Measurements from ENCODE around the gene AP5Z1. TPM values are rescaled to one million over a fixed set of nuclear protein-coding genes. Genes with fewer than 3 reads are reported as not detected.

The AP5Z1 gene
- total RNA-seq, 1 donor from 2014 or later = 41.5 TPM

DNA sequence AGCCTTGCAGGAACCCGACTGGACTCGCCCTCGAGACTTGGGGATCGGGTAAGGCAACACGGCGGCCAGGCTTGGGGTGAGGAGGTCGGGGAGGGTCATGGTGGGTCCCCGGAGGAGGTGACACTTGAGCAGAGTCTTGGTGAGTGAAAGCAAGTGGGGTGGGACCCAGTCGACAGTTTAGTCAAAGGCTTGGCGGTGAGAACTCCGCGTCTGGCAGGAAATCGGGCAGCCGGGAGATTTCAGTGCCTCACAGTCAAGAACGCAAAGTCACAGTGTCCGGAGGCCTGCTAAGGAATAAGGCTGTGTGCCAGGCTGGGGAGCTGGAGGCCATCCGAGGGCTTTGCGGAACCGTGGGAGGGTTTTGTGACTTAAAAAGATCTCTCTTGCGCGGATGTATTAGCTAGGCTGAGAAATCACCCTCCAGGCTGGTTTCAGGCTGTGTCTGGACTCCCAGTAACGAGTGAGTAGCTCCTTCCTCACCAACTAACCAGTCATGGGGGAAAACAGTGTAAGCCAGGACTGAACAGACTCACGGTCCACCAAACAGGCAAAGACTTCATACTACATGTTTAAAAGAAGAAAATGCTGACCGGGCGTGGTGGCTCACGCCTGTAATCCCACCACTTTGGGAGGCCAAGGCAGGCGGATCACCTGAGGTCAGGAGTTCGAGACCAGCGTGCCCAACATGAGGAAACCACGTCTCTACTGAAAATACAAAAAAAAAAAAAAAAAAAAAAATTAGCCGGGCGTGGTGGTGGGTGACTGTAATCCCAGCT is 613 bp downstream of the AP5Z1 start:
- Mint-ChIP-seq H3K27me3 (ENCODE audit: low read depth) (no peaks in the 10 kb centered on the region), H3K36me3 (ENCODE audit: low read depth) (peaks cover 27% of the 10 kb centered on the region), H3K4me3 (ENCODE audit: low read depth) (peak overlapping the region; percentile 95), H3K9me3 (no peaks in the 10 kb centered on the region), H3K4me1 (ENCODE audit: low read depth) (peaks cover 31% of the 10 kb centered on the region), H3K27ac (peak overlapping the region; percentile 96)
- DNase-seq (ENCODE audit: low spot score) = peak; percentile 53
- intact Hi-C loops (cut with micrococcal nuclease) = loop anchor here (1.0 kb wide), 3 partner anchors 30 to 197 kb away; no protein-coding TSS in a partner anchor

DNA sequence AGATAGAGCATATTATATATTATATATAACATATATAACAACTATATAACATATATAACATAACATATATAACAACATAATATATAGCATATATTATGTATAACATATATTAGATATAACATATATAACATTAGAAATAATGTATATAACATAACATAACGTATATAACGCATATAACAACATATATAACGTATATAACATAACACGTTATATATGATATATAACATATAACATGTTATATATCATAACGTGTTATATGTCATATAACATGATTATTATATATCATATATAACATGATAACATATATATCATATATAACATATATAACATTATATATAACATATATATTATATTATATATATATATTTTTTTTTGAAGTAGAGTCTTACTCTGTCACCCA is 3.7 kb downstream of the AP5Z1 start:
- Mint-ChIP-seq H3K4me1 (ENCODE audit: low read depth) (peaks cover 29% of the 10 kb centered on the region), H3K27ac (no peak overlapping the region), H3K9me3 (no peaks in the 10 kb centered on the region), H3K36me3 (ENCODE audit: low read depth) (peaks cover 38% of the 10 kb centered on the region), H3K27me3 (ENCODE audit: low read depth) (no peaks in the 10 kb centered on the region), H3K4me3 (ENCODE audit: low read depth) (no peak overlapping the region)
- intact Hi-C loops (cut with micrococcal nuclease) = no loop called here
- DNase-seq (ENCODE audit: low spot score) = no peak

DNA sequence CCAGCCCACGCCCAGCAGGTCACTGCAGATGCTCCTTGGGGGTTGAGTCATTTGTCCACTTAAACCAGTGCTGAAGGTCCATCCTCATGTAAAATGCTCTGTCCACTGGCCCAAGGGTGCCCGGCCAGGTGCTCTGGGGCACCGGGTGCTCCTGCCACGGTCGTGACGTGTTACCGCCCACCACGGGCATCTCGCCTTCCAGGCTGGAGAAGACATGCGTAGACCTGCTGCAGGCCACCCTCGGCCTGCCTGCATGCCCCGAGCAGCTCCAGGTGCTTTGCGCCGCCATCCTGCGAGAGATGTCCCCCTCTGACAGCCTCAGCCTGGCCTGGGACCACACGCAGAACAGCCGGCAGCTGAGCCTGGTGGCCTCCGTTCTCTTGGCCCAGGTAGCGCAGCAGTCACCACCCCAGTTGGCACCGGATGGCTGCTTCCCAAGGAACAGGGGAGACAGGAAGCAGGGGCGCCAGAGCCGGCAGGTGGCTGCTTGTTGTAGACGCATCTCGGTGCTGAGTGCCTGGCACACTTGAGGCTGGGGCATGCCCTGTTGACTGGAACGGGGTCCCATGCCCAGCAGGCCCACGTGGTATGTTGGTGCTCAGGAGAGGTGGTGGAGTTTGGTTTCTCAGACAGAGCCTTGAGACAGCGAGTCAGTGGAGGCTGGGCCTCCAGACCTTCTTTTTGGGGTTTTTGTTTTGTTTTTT is 6.1 kb downstream of the AP5Z1 start:
- peaks cover 16% of the 10 kb centered on the region for H3K4me1 Mint-ChIP-seq (ENCODE audit: low read depth)
- no peaks in the 10 kb centered on the region for H3K9me3 Mint-ChIP-seq
- H3K27me3 Mint-ChIP-seq (ENCODE audit: low read depth) = no peaks in the 10 kb centered on the region
- no peak for DNase-seq (ENCODE audit: low spot score)
- H3K4me3 Mint-ChIP-seq (ENCODE audit: low read depth) = no peak overlapping the region
- intact Hi-C loops (cut with micrococcal nuclease) = no loop called here
- H3K27ac Mint-ChIP-seq = no peak overlapping the region
- H3K36me3 Mint-ChIP-seq (ENCODE audit: low read depth) = peaks cover 33% of the 10 kb centered on the region

DNA sequence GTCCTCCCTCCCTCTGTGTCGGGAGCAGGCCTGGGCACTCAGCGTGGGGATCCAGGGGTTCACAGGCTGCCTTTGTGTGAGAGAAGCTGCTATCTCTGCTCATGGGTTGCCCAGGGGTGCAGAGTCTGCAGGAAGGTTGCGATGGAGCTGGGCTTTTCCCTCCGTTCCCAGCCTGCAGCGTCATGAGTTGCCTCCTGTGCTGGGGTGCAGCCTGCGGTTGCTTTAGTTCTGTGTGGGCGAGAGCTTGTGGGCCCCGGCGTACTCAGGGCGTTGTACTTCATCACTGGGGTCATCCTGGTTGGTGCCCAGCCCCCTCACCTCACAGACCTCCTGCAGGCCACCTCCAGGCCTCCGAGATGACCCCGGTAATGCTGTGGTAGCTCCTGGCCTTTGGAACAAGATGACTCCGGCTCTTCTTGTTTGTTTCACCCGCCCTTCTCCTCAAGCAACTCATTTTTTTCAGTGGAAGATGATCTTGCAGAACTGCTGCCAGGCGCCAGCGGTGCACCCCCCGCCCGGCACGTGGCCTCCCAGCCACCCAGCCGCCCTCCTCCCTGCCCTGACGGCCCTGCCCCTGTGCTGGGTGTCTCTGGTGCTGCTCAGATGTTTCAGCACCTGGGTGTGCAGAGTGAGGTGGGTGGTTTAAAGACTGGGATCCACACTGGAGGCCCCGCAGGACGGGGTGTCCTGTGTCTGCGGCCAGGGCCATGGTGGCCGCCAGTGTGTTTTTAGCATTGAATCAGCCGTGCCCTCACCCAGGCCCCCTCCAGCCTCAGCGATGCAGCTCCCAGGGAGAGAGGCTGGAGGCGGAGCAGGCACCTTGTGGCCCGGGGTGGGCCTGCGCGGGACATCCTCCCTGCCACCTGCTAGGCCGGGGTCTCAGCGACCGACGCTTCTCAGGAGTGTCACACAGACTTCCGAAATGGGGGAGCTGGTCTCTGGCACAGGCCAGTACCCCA is 7.2 kb downstream of the AP5Z1 start:
- no peak for DNase-seq (ENCODE audit: low spot score)
- H3K9me3 Mint-ChIP-seq = no peaks in the 10 kb centered on the region
- no peaks in the 10 kb centered on the region for H3K27me3 Mint-ChIP-seq (ENCODE audit: low read depth)
- H3K36me3 Mint-ChIP-seq (ENCODE audit: low read depth) = peaks cover 30% of the 10 kb centered on the region
- H3K27ac Mint-ChIP-seq = no peak overlapping the region
- H3K4me1 Mint-ChIP-seq (ENCODE audit: low read depth) = peaks cover 9% of the 10 kb centered on the region
- intact Hi-C loops (cut with micrococcal nuclease) = no loop called here
- H3K4me3 Mint-ChIP-seq (ENCODE audit: low read depth) = no peak overlapping the region

DNA sequence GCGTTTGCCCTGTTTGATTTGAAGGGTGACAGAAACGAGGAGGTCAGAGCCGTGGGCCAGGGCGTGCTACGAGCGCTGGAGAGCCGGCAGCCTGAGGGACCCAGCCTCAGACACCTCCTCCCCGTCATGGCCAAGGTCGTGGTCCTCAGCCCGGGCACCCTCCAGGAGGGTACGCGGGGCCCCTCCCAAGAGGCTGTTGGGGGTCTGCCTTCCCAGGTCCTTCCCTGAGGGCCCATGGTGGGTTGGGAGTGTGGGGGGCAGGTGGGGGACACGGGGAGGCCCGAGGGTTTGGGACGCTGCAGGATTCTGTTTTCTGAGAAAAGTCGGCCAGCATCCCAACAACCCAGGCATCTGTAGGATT is 7.8 kb downstream of the AP5Z1 start:
- no peak for DNase-seq (ENCODE audit: low spot score)
- H3K36me3 Mint-ChIP-seq (ENCODE audit: low read depth) = peaks cover 27% of the 10 kb centered on the region
- H3K4me1 Mint-ChIP-seq (ENCODE audit: low read depth) = peaks cover 2% of the 10 kb centered on the region
- H3K27me3 Mint-ChIP-seq (ENCODE audit: low read depth) = no peaks in the 10 kb centered on the region
- intact Hi-C loops (cut with micrococcal nuclease) = no loop called here
- no peak overlapping the region for H3K27ac Mint-ChIP-seq
- no peak overlapping the region for H3K4me3 Mint-ChIP-seq (ENCODE audit: low read depth)
- no peaks in the 10 kb centered on the region for H3K9me3 Mint-ChIP-seq

DNA sequence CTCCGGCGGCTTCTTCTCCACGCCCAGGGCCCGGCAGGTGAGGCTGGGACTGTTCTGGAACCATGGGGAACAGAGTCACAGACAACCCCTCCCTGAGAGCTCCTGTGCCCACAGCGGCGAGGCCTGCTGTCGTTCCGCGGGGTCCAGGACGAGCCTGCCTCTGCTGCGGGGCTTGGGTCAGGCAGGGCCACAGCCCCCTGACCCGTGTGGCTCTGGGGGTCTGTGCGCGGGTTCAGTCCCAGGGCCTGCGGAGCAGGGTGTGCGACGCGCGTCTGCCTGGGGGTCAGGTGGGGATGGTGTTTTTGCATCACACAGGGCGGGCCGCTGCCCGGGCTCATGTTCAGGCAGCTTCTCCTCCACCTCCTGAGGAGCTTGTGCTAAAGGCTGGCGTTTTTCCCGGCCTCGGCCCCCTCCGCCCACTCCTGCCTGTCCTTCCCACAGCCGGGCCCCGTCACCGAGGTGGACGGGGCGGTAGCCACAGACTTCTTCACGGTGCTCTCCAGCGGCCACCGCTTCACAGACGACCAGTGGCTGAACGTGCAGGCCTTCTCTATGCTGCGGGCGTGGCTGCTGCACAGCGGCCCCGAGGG is 8.4 kb downstream of the AP5Z1 start:
- H3K36me3 Mint-ChIP-seq (ENCODE audit: low read depth) = peaks cover 25% of the 10 kb centered on the region
- no peaks in the 10 kb centered on the region for H3K27me3 Mint-ChIP-seq (ENCODE audit: low read depth)
- intact Hi-C loops (cut with micrococcal nuclease) = no loop called here
- no peak overlapping the region for H3K27ac Mint-ChIP-seq
- no peaks in the 10 kb centered on the region for H3K9me3 Mint-ChIP-seq
- no peaks in the 10 kb centered on the region for H3K4me1 Mint-ChIP-seq (ENCODE audit: low read depth)
- no peak overlapping the region for H3K4me3 Mint-ChIP-seq (ENCODE audit: low read depth)
- DNase-seq (ENCODE audit: low spot score) = no peak

DNA sequence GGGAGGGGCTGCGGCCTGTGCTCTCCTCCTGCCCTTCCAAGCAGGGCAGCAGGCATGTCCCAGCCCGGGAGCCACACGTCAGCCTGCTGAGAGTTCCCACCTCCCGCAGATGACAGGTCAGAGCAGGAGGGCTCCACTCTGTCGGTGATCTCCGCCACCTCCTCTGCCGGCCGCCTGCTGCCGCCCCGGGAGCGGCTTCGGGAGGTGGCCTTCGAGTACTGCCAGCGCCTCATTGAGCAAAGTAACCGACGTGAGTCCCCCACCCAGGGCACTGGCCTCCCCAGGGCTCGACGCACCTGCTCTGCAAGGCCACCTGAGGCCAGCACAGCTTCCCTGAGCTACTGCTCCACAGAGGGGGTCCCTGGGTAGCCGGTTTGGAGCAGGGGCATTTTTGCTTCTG is 9.4 kb downstream of the AP5Z1 start:
- Mint-ChIP-seq H3K27me3 (ENCODE audit: low read depth) (no peaks in the 10 kb centered on the region), H3K36me3 (ENCODE audit: low read depth) (peaks cover 25% of the 10 kb centered on the region), H3K4me3 (ENCODE audit: low read depth) (no peak overlapping the region), H3K4me1 (ENCODE audit: low read depth) (no peaks in the 10 kb centered on the region), H3K27ac (no peak overlapping the region), H3K9me3 (no peaks in the 10 kb centered on the region)
- intact Hi-C loops (cut with micrococcal nuclease) = no loop called here
- no peak for DNase-seq (ENCODE audit: low spot score)

DNA sequence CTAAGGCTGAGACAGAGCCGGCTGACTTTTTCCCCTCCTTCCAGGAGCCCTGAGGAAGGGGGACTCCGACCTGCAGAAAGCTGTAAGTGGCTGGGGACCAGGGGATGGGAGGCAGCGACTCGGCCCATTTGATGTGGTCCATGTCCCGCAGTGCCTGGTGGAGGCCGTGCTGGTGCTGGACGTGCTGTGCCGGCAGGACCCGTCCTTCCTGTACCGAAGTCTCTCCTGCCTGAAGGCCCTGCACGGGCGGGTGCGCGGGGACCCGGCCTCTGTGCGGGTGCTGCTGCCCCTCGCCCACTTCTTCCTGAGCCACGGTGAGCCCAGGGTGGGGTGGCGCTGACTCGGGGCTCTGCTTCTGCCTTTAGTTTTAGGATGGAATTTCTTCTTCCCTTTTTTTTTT is 9.9 kb downstream of the AP5Z1 start:
- Mint-ChIP-seq H3K4me3 (ENCODE audit: low read depth) (no peak overlapping the region), H3K36me3 (ENCODE audit: low read depth) (peaks cover 29% of the 10 kb centered on the region), H3K27me3 (ENCODE audit: low read depth) (no peaks in the 10 kb centered on the region), H3K27ac (no peak overlapping the region), H3K4me1 (ENCODE audit: low read depth) (no peaks in the 10 kb centered on the region), H3K9me3 (no peaks in the 10 kb centered on the region)
- intact Hi-C loops (cut with micrococcal nuclease) = no loop called here
- no peak for DNase-seq (ENCODE audit: low spot score)

DNA sequence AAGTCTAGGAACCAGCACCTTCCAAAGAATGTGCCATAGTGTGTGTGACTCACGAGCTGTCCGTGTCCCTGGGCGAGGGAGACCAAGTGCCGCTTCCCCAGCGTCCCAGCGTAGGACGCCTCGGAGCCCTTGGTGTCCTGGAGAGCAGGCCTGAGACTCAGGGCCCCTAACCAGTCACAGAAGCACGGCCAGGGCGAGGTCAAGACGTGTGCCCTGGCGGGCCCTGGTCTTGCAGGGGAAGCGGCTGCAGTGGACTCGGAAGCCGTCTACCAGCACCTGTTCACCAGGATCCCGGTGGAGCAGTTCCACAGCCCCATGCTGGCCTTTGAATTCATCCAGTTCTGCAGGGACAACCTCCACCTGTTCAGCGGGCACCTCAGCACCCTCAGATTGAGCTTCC is 10.6 kb downstream of the AP5Z1 start:
- intact Hi-C loops (cut with micrococcal nuclease) = no loop called here
- H3K4me1 Mint-ChIP-seq (ENCODE audit: low read depth) = no peaks in the 10 kb centered on the region
- no peak for DNase-seq (ENCODE audit: low spot score)

DNA sequence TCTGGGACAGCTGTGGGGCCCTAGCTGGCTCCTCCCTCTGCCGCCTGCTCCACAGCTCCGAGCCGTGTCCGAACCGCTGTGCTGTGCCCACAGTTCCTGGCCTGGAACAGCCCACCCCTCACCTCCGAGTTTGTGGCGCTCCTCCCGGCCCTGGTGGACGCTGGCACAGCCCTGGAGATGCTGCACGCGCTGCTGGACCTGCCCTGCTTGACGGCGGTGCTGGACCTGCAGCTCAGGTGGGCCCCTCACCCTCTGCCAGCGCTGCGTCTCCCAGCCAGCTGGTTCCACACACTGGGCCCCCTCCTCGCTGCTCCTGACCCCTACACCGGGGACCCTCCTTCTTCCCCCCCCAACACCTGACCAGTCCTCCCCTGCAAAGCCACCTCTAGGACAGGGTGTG is 12.1 kb downstream of the AP5Z1 start:
- Mint-ChIP-seq H3K27me3 (ENCODE audit: low read depth) (no peaks in the 10 kb centered on the region), H3K27ac (no peak overlapping the region), H3K36me3 (ENCODE audit: low read depth) (peaks cover 18% of the 10 kb centered on the region), H3K9me3 (no peaks in the 10 kb centered on the region), H3K4me3 (ENCODE audit: low read depth) (no peak overlapping the region), H3K4me1 (ENCODE audit: low read depth) (no peaks in the 10 kb centered on the region)
- intact Hi-C loops (cut with micrococcal nuclease) = no loop called here
- no peak for DNase-seq (ENCODE audit: low spot score)

More for the DNA sequence above, 10.6 kb downstream of the AP5Z1 start:
- no peaks in the 10 kb centered on the region for H3K9me3 Mint-ChIP-seq
- H3K36me3 Mint-ChIP-seq (ENCODE audit: low read depth) = peaks cover 23% of the 10 kb centered on the region
- H3K4me3 Mint-ChIP-seq (ENCODE audit: low read depth) = no peak overlapping the region
- no peak overlapping the region for H3K27ac Mint-ChIP-seq
- no peaks in the 10 kb centered on the region for H3K27me3 Mint-ChIP-seq (ENCODE audit: low read depth)

DNA sequence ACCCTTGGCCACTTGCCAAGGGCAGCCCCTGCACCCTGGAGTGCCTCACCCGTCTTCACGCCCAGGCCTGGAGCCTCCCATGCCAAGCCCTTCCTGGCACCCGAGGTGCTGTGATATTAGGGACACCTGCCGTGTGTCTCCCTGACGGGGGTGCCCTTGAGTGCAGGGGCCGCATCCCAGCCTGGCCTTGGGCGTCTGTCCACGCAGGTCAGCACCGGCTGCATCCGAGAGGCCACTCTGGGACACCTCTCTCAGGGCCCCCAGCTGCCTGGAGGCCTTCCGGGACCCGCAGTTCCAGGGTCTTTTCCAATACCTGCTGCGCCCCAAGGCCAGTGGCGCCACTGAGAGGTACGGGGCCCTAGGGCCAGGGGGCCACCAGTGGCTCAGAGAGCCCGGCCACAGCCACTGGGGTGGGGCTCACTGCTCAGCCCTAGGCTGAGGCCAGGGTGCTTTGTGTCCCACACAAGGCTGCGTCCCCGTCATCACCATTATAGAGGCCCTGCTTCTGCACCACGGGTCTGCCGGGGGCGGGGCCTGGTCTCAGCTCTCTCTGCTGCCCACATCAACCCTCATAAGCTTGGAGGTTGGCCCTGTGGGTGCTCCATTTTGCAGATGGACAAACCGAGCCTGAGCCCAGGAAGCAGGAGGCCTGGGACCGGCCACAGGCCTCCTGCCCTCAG is 12.7 kb downstream of the AP5Z1 start:
- Mint-ChIP-seq H3K36me3 (ENCODE audit: low read depth) (peaks cover 18% of the 10 kb centered on the region), H3K9me3 (no peaks in the 10 kb centered on the region), H3K4me3 (ENCODE audit: low read depth) (no peak overlapping the region), H3K27me3 (ENCODE audit: low read depth) (no peaks in the 10 kb centered on the region), H3K27ac (no peak overlapping the region), H3K4me1 (ENCODE audit: low read depth) (no peaks in the 10 kb centered on the region)
- intact Hi-C loops (cut with micrococcal nuclease) = no loop called here
- no peak for DNase-seq (ENCODE audit: low spot score)

DNA sequence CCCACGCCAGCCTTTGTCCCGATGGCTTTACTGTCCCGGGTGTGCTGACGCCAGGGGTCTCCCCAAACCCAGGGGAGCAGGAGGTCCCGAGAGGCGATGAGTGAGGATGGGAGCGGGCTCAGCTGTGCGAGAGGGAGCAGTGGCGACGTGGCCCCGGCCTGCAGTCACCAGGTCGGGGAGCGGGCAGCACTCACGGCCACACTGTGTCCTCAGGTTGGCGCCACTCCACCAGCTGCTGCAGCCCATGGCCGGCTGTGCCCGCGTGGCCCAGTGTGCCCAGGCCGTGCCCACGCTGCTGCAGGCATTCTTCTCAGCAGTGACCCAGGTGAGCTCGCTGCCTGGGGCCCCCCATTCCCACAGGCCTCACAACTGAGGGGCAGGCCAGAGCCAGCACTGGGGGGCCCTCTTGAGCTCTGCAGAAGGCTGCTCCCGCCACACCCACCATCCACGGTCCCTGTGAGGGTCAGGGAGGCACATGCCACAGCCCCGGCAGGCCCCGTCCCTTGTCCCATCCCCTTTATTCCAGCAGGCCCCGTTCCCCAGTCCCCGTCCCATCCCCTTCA is 13.3 kb downstream of the AP5Z1 start:
- H3K36me3 Mint-ChIP-seq (ENCODE audit: low read depth) = peaks cover 18% of the 10 kb centered on the region
- H3K4me1 Mint-ChIP-seq (ENCODE audit: low read depth) = no peaks in the 10 kb centered on the region
- no peaks in the 10 kb centered on the region for H3K9me3 Mint-ChIP-seq
- intact Hi-C loops (cut with micrococcal nuclease) = no loop called here
- H3K27ac Mint-ChIP-seq = no peak overlapping the region
- no peaks in the 10 kb centered on the region for H3K27me3 Mint-ChIP-seq (ENCODE audit: low read depth)
- DNase-seq (ENCODE audit: low spot score) = no peak
- H3K4me3 Mint-ChIP-seq (ENCODE audit: low read depth) = no peak overlapping the region

All from activated T-helper 2 cell treated with anti-CD3 and anti-CD28 coated beads, Interferon-gamma antibody, Interleukin-2, Interleukin-4, amounts not matched to agents 10 μg/mL and 5 μg/mL and 100 μg/mL, durations not matched to agents 14 hours and 24 hours and 36 hours (primary cell).